Osteoblast (primary cell): ENCODE data around the gene OFD1. TPM values are rescaled to one million over a fixed set of nuclear protein-coding genes. Genes with fewer than 3 reads are reported as not detected.

Source experiments
- DNase-seq: peaks from one replicate; pipeline ENCODE4 v3.0.0; 2011; ENCODE audit warnings: low spot score, mixed read lengths; ENCODE audit not compliant: insufficient read length; ENCODE audit errors: missing footprints
- H2AFZ ChIP-seq: 2 replicates; pipeline ENCODE4 v1.6.0; 2011; ENCODE audit warnings: mild to moderate bottlenecking, low read length
- H3K27ac ChIP-seq: 2 replicates; pipeline ENCODE4 v1.5.1; 2011; ENCODE audit warnings: mild to moderate bottlenecking, low read depth, low read length, moderate library complexity
- H3K27me3 ChIP-seq: 2 replicates; pipeline ENCODE4 v1.6.0; 2012; ENCODE audit warnings: mild to moderate bottlenecking, control low read depth, inconsistent platforms, low read length, moderate library complexity; ENCODE audit not compliant: insufficient read depth
- H3K36me3 ChIP-seq: 2 replicates; pipeline ENCODE4 v1.5.1; 2011; ENCODE audit warnings: mild to moderate bottlenecking, low read length, control low read depth, moderate library complexity; ENCODE audit not compliant: insufficient read depth
- H3K4me1 ChIP-seq: 2 replicates; pipeline ENCODE4 v1.5.1; 2011; ENCODE audit warnings: mild to moderate bottlenecking, low read length, control low read depth, moderate library complexity; ENCODE audit not compliant: insufficient read depth
- H3K4me2 ChIP-seq: 2 replicates; pipeline ENCODE4 v1.6.0; 2011; ENCODE audit warnings: mild to moderate bottlenecking, low read length; ENCODE audit not compliant: insufficient read depth
- H3K4me3 ChIP-seq: fragments of 200-600 bp; sonication (generic); 3 replicates; pipeline ENCODE4 v1.5.1; 2012; ENCODE audit warnings: mild to moderate bottlenecking, low read length, inconsistent platforms; ENCODE audit not compliant: insufficient read depth
- H3K79me2 ChIP-seq: 2 replicates; pipeline ENCODE4 v1.6.0; 2012; ENCODE audit warnings: mild to moderate bottlenecking, low read length, control low read depth, inconsistent platforms; ENCODE audit not compliant: insufficient read depth
- H3K9me3 ChIP-seq: 2 replicates; pipeline ENCODE4 v1.5.1; 2011; ENCODE audit warnings: low read depth, low read length, control low read depth
- H4K20me1 ChIP-seq: 2 replicates; pipeline ENCODE4 v1.6.0; 2012; ENCODE audit warnings: mild to moderate bottlenecking, low read length, control low read depth; ENCODE audit not compliant: insufficient read depth
- CTCF ChIP-seq: IDR thresholded peaks from 2 replicates; pipeline ENCODE4 v1.5.1; 2011; ENCODE audit warnings: mild to moderate bottlenecking, low read depth, low read length, moderate library complexity; ENCODE audit errors: extremely low read depth
- total RNA-seq: library from RNA; depleted of rRNA; stranded (reverse); fragments of >200 nt; gene quantifications from 2 replicates; pipeline ENCODE4 v1.2.3, GENCODE V29; 2012

OFD1 gene
- total RNA-seq, 1 donor, result 15.9 TPM

GRCh38 chrX:13764281-13764680 is 29.7 kb downstream of the OFD1 start:
- no peak for TF ChIP-seq CTCF
- Histone ChIP-seq H3K36me3 (peaks cover 22% of the 10 kb centered on the region), H4K20me1 (no peaks in the 10 kb centered on the region), H3K27me3 (no peaks in the 10 kb centered on the region), H3K4me1 (no peaks in the 10 kb centered on the region), H3K9me3 (no peaks in the 10 kb centered on the region), H2AFZ (no peak overlapping the region), H3K4me3 (no peak overlapping the region), H3K4me2 (no peak overlapping the region), H3K27ac (no peak overlapping the region), H3K79me2 (no peaks in the 10 kb centered on the region)
- no peak for DNase-seq

- Histone ChIP-seq H2AFZ (no peak overlapping the region), H3K4me2 (no peak overlapping the region), H3K27me3 (no peaks in the 10 kb centered on the region), H3K4me1 (no peaks in the 10 kb centered on the region), H3K79me2 (no peaks in the 10 kb centered on the region), H3K36me3 (peaks cover 27% of the 10 kb centered on the region), H4K20me1 (no peaks in the 10 kb centered on the region), H3K27ac (no peak overlapping the region), H3K4me3 (no peak overlapping the region), H3K9me3 (no peaks in the 10 kb centered on the region)
- peak; percentile 14 for TF ChIP-seq CTCF
- peak; percentile 72 for DNase-seq
Measured at GRCh38 chrX:13764765-13765164, 30.2 kb downstream of the OFD1 start.

- TF ChIP-seq CTCF, result no peak
Measured at GRCh38 chrX:13768939-13769338, 34.4 kb downstream of the OFD1 start.

GRCh38 chrX:13770013-13770535 is 35.5 kb downstream of the OFD1 start:
- no peaks in the 10 kb centered on the region for H3K79me2 ChIP-seq
- no peak for DNase-seq
- no peak overlapping the region for H3K27ac ChIP-seq
- no peak overlapping the region for H2AFZ ChIP-seq
- no peaks in the 10 kb centered on the region for H3K9me3 ChIP-seq
- H4K20me1 ChIP-seq, result no peaks in the 10 kb centered on the region
- H3K4me2 ChIP-seq, result no peak overlapping the region
- H3K27me3 ChIP-seq, result no peaks in the 10 kb centered on the region
- H3K36me3 ChIP-seq, result peaks cover 18% of the 10 kb centered on the region
- no peak for TF ChIP-seq CTCF
- no peaks in the 10 kb centered on the region for H3K4me1 ChIP-seq
- H3K4me3 ChIP-seq, result no peak overlapping the region

More at GRCh38 chrX:13768939-13769338, 34.4 kb downstream of the OFD1 start:
- Histone ChIP-seq H3K36me3 (peaks cover 18% of the 10 kb centered on the region), H4K20me1 (no peaks in the 10 kb centered on the region), H3K4me2 (no peak overlapping the region), H3K4me3 (no peak overlapping the region), H3K27ac (no peak overlapping the region), H2AFZ (no peak overlapping the region), H3K79me2 (no peaks in the 10 kb centered on the region), H3K27me3 (no peaks in the 10 kb centered on the region), H3K4me1 (no peaks in the 10 kb centered on the region), H3K9me3 (no peaks in the 10 kb centered on the region)
- DNase-seq, result no peak
